H1 (cell line): ENCODE measurements around the gene PHACTR1. TPM values are rescaled to one million over a fixed set of nuclear protein-coding genes. Genes with fewer than 3 reads are reported as not detected.
A peak's percentile ranks its signal among the peaks of the same experiment; 100 is the strongest.

Source experiments
- CTCF ChIA-PET: fragments of 300-600 bp; sonication (Branson Sonifier 250); formaldehyde crosslinking; loops from one replicate; lab custom pipeline; 2021; ENCODE audit not compliant: partially characterized antibody; lab: Charles Lee
- POLR2A ChIA-PET: fragments of 300-600 bp; sonication (Branson Sonifier 250); formaldehyde crosslinking; loops from one replicate; lab custom pipeline; 2021; ENCODE audit warnings: inconsistent platforms; ENCODE audit not compliant: partially characterized antibody; lab: Charles Lee
- DNase-seq, 2 experiments: peaks; one replicate each; pipeline versions ENCODE4 v3.0.0 to v3.0.0-alpha.2; 2010 to 2022; ENCODE audit warnings: low spot score in 2 of 2, low read depth in 1 of 2, mixed read lengths in 1 of 2
- FAIRE-seq: peaks from 2 replicates; lab custom pipeline; 2011; peaks lifted over from hg19 to GRCh38; lab: Jason Lieb, UNC
- H2AFZ ChIP-seq: 2 replicates; pipeline ENCODE4 v1.8.1; 2012; ENCODE audit warnings: low read length, inconsistent platforms
- H2AK5ac ChIP-seq: 2 replicates; pipeline ENCODE4 v1.6.1; 2013; ENCODE audit warnings: low read depth, low read length
- H2BK120ac ChIP-seq: replicated peaks from 2 replicates; pipeline ENCODE3; 2013; ENCODE audit warnings: low read depth, low read length, inconsistent platforms
- H2BK12ac ChIP-seq: 2 replicates; pipeline ENCODE4 v1.6.1; 2013; ENCODE audit warnings: low read depth, low read length
- H2BK15ac ChIP-seq: 2 replicates; pipeline ENCODE4 v1.6.1; 2013; ENCODE audit warnings: low read length
- H2BK20ac ChIP-seq: 2 replicates; pipeline ENCODE4 v1.6.1; 2013; ENCODE audit warnings: low read length
- H2BK5ac ChIP-seq: 2 replicates; pipeline ENCODE4 v1.6.1; 2013; ENCODE audit warnings: low read depth, low read length
- H3K14ac ChIP-seq: 2 replicates; pipeline ENCODE4 v1.6.1; 2013; ENCODE audit warnings: inconsistent platforms; ENCODE audit not compliant: insufficient read length
- H3K18ac ChIP-seq: 2 replicates; pipeline ENCODE4 v1.6.1; 2013; ENCODE audit warnings: low read length; ENCODE audit errors: extremely low read depth
- H3K23ac ChIP-seq: 2 replicates; pipeline ENCODE4 v1.6.1; 2013; ENCODE audit warnings: inconsistent platforms; ENCODE audit not compliant: insufficient read length
- H3K23me2 ChIP-seq: 2 replicates; pipeline ENCODE4 v1.6.1; 2013; ENCODE audit warnings: low read depth, low read length
- H3K27ac ChIP-seq: 2 replicates; pipeline ENCODE4 v1.6.1; 2011; ENCODE audit warnings: low read depth, low read length, inconsistent platforms
- H3K27me3 ChIP-seq, 4 experiments: replicated peaks in 1 of 4; 1 replicate in 1 of 4; 2 replicates in 3 of 4; pipeline versions ENCODE4 v1.6.1 to v1.8.1; 2011 to 2013; ENCODE audit warnings: low read length in 3 of 4, mild to moderate bottlenecking in 3 of 4, inconsistent platforms in 2 of 4, mixed read lengths in 2 of 4, moderate library complexity in 1 of 4; ENCODE audit not compliant: control insufficient read depth in 3 of 4, insufficient read depth in 3 of 4; ENCODE audit errors: extremely low read depth in 1 of 4
- H3K36me3 ChIP-seq, 4 experiments: 2 replicates each; pipeline versions ENCODE4 v1.6.1 to v1.8.1; 2011 to 2013; ENCODE audit warnings: mild to moderate bottlenecking in 4 of 4, low read length in 3 of 4, moderate library complexity in 2 of 4, control low read depth in 1 of 4, inconsistent platforms in 1 of 4; ENCODE audit not compliant: insufficient read depth in 4 of 4, control insufficient read depth in 2 of 4
- H3K4ac ChIP-seq: replicated peaks from 2 replicates; pipeline ENCODE3; 2013; ENCODE audit warnings: low read length, low read depth, mixed read lengths, inconsistent platforms; ENCODE audit not compliant: insufficient read length
- H3K4me1 ChIP-seq, 4 experiments: replicated peaks in 1 of 4; 1 replicate in 1 of 4; 2 replicates in 3 of 4; pipeline versions ENCODE4 v1.6.1 to v1.8.1; 2011 to 2013; ENCODE audit warnings: low read length in 3 of 4, inconsistent platforms in 2 of 4, mixed read lengths in 1 of 4; ENCODE audit not compliant: insufficient read depth in 4 of 4, control insufficient read depth in 3 of 4
- H3K4me2 ChIP-seq, 2 experiments: 2 replicates each; pipeline versions ENCODE4 v1.6.1 to v1.8.1; 2011 to 2013; ENCODE audit warnings: low read depth in 2 of 2, low read length in 2 of 2, control low read depth in 1 of 2, inconsistent platforms in 1 of 2, mild to moderate bottlenecking in 1 of 2; ENCODE audit not compliant: insufficient read depth in 1 of 2
- H3K4me3 ChIP-seq, 4 experiments: fragments of 200-600, 300-600 bp in 1 of 4; sonication (generic), shearing (Covaris generic), sonication (Bioruptor Twin) in 1 of 4; 2 replicates each; pipeline versions ENCODE4 v1.5.1 to v1.8.1; 2011 to 2016; ENCODE audit warnings: low read length in 4 of 4, low read depth in 3 of 4, control low read depth in 2 of 4, inconsistent platforms in 2 of 4, mild to moderate bottlenecking in 2 of 4, mixed read lengths in 1 of 4, moderate library complexity in 1 of 4; ENCODE audit not compliant: insufficient read depth in 2 of 4; ENCODE audit errors: extremely low read depth in 1 of 4
- H3K56ac ChIP-seq: replicated peaks from 2 replicates; pipeline ENCODE3; 2013; ENCODE audit warnings: low read depth, mild to moderate bottlenecking, mixed read lengths, low read length, inconsistent platforms; ENCODE audit not compliant: insufficient read length
- H3K79me1 ChIP-seq: 2 replicates; pipeline ENCODE4 v1.6.1; 2013; ENCODE audit warnings: low read depth, low read length, control low read depth
- H3K79me2 ChIP-seq, 2 experiments: 2 replicates each; pipeline versions ENCODE4 v1.6.1 to v1.8.1; 2012 to 2013; ENCODE audit warnings: low read length in 2 of 2, mild to moderate bottlenecking in 2 of 2, inconsistent platforms in 1 of 2; ENCODE audit not compliant: insufficient read depth in 2 of 2, control insufficient read depth in 1 of 2
- H3K9ac ChIP-seq, 4 experiments: replicated peaks in 1 of 4; 1 replicate in 1 of 4; 2 replicates in 3 of 4; pipeline versions ENCODE4 v1.6.1 to v1.8.1; 2011 to 2013; ENCODE audit warnings: low read depth in 3 of 4, low read length in 3 of 4, control low read depth in 2 of 4, mild to moderate bottlenecking in 2 of 4, moderate library complexity in 2 of 4, inconsistent platforms in 1 of 4; ENCODE audit errors: extremely low read depth in 1 of 4
- H3K9me3 ChIP-seq, 2 experiments: 2 replicates each; pipeline versions ENCODE4 v1.6.1 to v1.8.1; 2012 to 2013; ENCODE audit warnings: mild to moderate bottlenecking in 2 of 2, moderate library complexity in 2 of 2, control low read depth in 1 of 2, inconsistent platforms in 1 of 2, low read depth in 1 of 2, low read length in 1 of 2, mixed read lengths in 1 of 2; ENCODE audit not compliant: insufficient read depth in 2 of 2
- H4K20me1 ChIP-seq, 2 experiments: replicated peaks in 1 of 2; 2 replicates each; pipeline versions ENCODE3 to v1.8.1; 2011 to 2013; ENCODE audit warnings: inconsistent platforms in 2 of 2, low read length in 2 of 2, mild to moderate bottlenecking in 1 of 2; ENCODE audit not compliant: insufficient read depth in 2 of 2, control insufficient read depth in 1 of 2
- H4K5ac ChIP-seq: 2 replicates; pipeline ENCODE4 v1.6.1; 2013; ENCODE audit warnings: low read length, low read depth, mixed read lengths, inconsistent platforms; ENCODE audit not compliant: insufficient read length
- H4K8ac ChIP-seq: 2 replicates; pipeline ENCODE4 v1.8.0; 2013; ENCODE audit warnings: mild to moderate bottlenecking, moderate library complexity, low read length, inconsistent platforms; ENCODE audit not compliant: insufficient read depth; ENCODE audit errors: extremely low read depth
- H4K91ac ChIP-seq: replicated peaks from 2 replicates; pipeline ENCODE3; 2013; ENCODE audit warnings: low read length, mixed read lengths, inconsistent platforms; ENCODE audit not compliant: insufficient read length
- CTCF ChIP-seq, 3 experiments: IDR thresholded peaks; 1 replicate in 2 of 3; 2 replicates in 1 of 3; pipeline versions ENCODE4 v1.5.1 to v1.6.1; 2011; ENCODE audit warnings: low read length in 3 of 3, mild to moderate bottlenecking in 3 of 3, inconsistent platforms in 2 of 3, low read depth in 1 of 3, moderate library complexity in 1 of 3; ENCODE audit not compliant: insufficient read depth in 1 of 3; ENCODE audit errors: control extremely low read depth in 1 of 3
- EP300 ChIP-seq, 2 experiments: IDR thresholded peaks; 1 replicate in 1 of 2; 2 replicates in 1 of 2; pipeline ENCODE4 v1.6.1; 2011 to 2012; ENCODE audit warnings: low read depth in 2 of 2, low read length in 2 of 2, mild to moderate bottlenecking in 2 of 2, borderline replicate concordance in 1 of 2, inconsistent platforms in 1 of 2, moderate library complexity in 1 of 2
- RAD21 ChIP-seq, 2 experiments: IDR thresholded peaks in 1 of 2; conservative IDR thresholded peaks in 1 of 2; 2 replicates each; pipeline ENCODE4 v1.6.1; 2011; ENCODE audit warnings: low read depth in 2 of 2, low read length in 2 of 2, improper control_type of control experiment in 1 of 2, inconsistent platforms in 1 of 2, mild to moderate bottlenecking in 1 of 2, moderate library complexity in 1 of 2
- USF2 ChIP-seq: IDR thresholded peaks from 2 replicates; pipeline ENCODE4 v1.6.1; 2011; ENCODE audit warnings: low read length, improper control_type of control experiment
- YY1 ChIP-seq: IDR thresholded peaks from 2 replicates; pipeline ENCODE4 v1.6.1; 2011; ENCODE audit warnings: low read depth, mild to moderate bottlenecking, low read length
- WGBS, 2 experiments: shearing (Covaris generic) in 1 of 2; methylation state at CpG; one replicate each; pipeline versions ENCODE4 v1.1.6 to v1.1.7; 2013 to 2015; ENCODE audit warnings: low lambda C conversion rate in 2 of 2, mixed read lengths in 2 of 2, inconsistent platforms in 1 of 2, low coverage in 1 of 2, missing lambda C conversion rate in 1 of 2; ENCODE audit not compliant: insufficient replicate concordance in 2 of 2, insufficient coverage in 1 of 2, insufficient read length in 1 of 2; ENCODE audit errors: extremely low coverage in 1 of 2, missing lambda C conversion rate in 1 of 2; 5-methylcytosine and 5-hydroxymethylcytosine counted together
- polyA plus RNA-seq, 7 experiments: library from polyadenylated mRNA; depleted of rRNA in 3 of 7; stranded (reverse) in 5 of 7; unstranded in 2 of 7; fragments of >200 nt in 5 of 7; fragments of 200-250 nt in 2 of 7; gene quantifications; 1 replicate in 5 of 7; 2 replicates in 1 of 7; 4 replicates in 1 of 7; pipeline versions ENCODE4 v1.2.1 to v1.2.3, GENCODE V29; 2011 to 2013; ENCODE audit warnings: missing spikeins in 2 of 7, mixed read lengths in 2 of 7
- total RNA-seq: library from RNA; stranded (reverse); fragmentation: NEBNext Ultra II Directional; extraction: Animal tissue kit (Norgen Biotek cat#: 25700); gene quantifications from 2 replicates; pipeline ENCODE4 v1.2.1, GENCODE V29; 2021

Gene PHACTR1
- total and polyA plus RNA-seq, 2 of the 8 experiments (the other 6 are each of a cell fraction or from before 2014, with no cell fraction given) = 3.9 to 17.1 TPM

GRCh38 chr6:13336553-13336952 is 620.0 kb downstream of the PHACTR1 start:
- peak; percentile 97 for FAIRE-seq
- Histone ChIP-seq H2BK15ac (no peak overlapping the region), H3K4me1 (peaks cover 0 to 2% (median 0%) of the 10 kb centered on the region in 4 experiments; a peak in 1 of 7 replicates), H3K18ac (no peak overlapping the region), H2BK5ac (no peak overlapping the region), H3K23ac (no peak overlapping the region), H3K4me2 (no peak overlapping the region), H3K36me3 (no peaks in the 10 kb centered on the region), H3K23me2 (no peaks in the 10 kb centered on the region), H3K79me2 (no peaks in the 10 kb centered on the region), H3K14ac (no peak overlapping the region), H3K4me3 (no peak overlapping the region), H3K27me3 (no peaks in the 10 kb centered on the region; a peak in 1 of 7 replicates), H3K4ac (no peak overlapping the region), H3K9ac (no peak overlapping the region), H2BK120ac (no peak overlapping the region), H4K5ac (no peak overlapping the region), H2BK20ac (no peak overlapping the region), H3K56ac (no peak overlapping the region), H2AFZ (no peak overlapping the region), H3K79me1 (no peaks in the 10 kb centered on the region), H3K9me3 (no peaks in the 10 kb centered on the region), H4K20me1 (no peaks in the 10 kb centered on the region), H2AK5ac (no peak overlapping the region), H3K27ac (no peak overlapping the region), H4K91ac (no peak overlapping the region), H4K8ac (no peak overlapping the region), H2BK12ac (no peak overlapping the region)
- ChIA-PET POLR2A (no interaction called here), CTCF (interaction anchor here (0.7 to 3.7 kb wide), 8 partner anchors 8 to 261 kb away, joined by 3 to 14 read pairs (median 3); no protein-coding TSS in a partner anchor)
- peak; percentile 88 to 98 for DNase-seq
- WGBS, 2 experiments = 37% methylated on average over 11 of the region's 11 CpGs; no CpG with 5 or more reads in 1 of the 2 experiments
- TF ChIP-seq YY1 (peak; percentile 38; the same call in 1 of the 2 replicates), USF2 (no peak), EP300 (IDR thresholded peaks at IDR 0.05; ENCODE audit: borderline replicate concordance in 1 of 2, low read depth in 2 of 2, low read length in 2 of 2) (no peak), RAD21 (IDR thresholded peaks at IDR 0.05 in 1 of 2, conservative IDR thresholded peaks at IDR 0.05 in 1 of 2; ENCODE audit: low read depth in 2 of 2, low read length in 2 of 2) (peak; percentile 97 to 98), CTCF (IDR thresholded peaks at IDR 0.05; ENCODE audit: control extremely low read depth in 1 of 3, insufficient read depth in 1 of 3, low read depth in 1 of 3, low read length in 3 of 3) (peak; percentile 72 to 98 (median 87))
